GM19240 (cell line): Measurements from ENCODE around the gene PTPN20.

Experiments used
- DNase-seq: peaks from one replicate; pipeline ENCODE4 v3.0.0; 2011; ENCODE audit warnings: low spot score; ENCODE audit not compliant: insufficient read length

PTPN20 gene

GRCh38 chr10:47047577-47048525 is 136.6 kb downstream of the PTPN20 start:
- DNase-seq = peak; percentile 49

DNA sequence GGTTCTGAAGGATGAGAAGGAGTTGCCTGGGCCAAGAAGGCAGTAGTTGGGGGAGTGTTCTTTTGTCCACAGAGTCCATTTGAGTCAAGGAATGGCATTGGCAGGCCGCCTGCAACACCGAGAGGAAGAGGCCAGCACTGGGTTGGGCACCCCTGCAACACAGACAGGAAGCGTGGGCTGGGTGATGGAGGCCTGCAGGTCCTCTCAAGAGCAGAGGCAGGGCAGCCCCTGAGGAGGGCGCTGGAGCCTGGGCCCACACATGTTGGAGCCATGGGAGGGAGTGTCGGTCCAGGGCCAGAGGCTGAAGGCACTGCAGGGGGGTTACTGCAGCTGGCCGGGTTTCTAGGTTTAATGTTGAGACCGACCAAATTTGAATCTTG is 137.3 kb downstream of the PTPN20 start:
- no peak for DNase-seq

- DNase-seq = no peak
Observed at GRCh38 chr10:47049056-47049851, 138.0 kb downstream of the PTPN20 start.

- DNase-seq = no peak
Observed at GRCh38 chr10:47049906-47050305, 138.7 kb downstream of the PTPN20 start.

GRCh38 chr10:47050618-47051455 is 139.6 kb downstream of the PTPN20 start:
- DNase-seq = no peak

GRCh38 chr10:47051741-47052238 is 140.6 kb downstream of the PTPN20 start:
- no peak for DNase-seq
